HEK293 (cell line): ENCODE data around the gene GOLGA3.
"Not testable (repeated sequence)": the region's sequence is repeated elsewhere in the genome, so short reads cannot be mapped to it uniquely, and the experiment has no call there.

Experiments
- CTCF ChIA-PET: fragments of 350-600 bp; formaldehyde crosslinking; extraction: SDS; loops from one replicate; lab custom pipeline; 2021; ENCODE audit warnings: antibody characterized with exemption; lab: Yijun Ruan, JAX
- POLR2A ChIA-PET: fragments of 300-600 bp; formaldehyde crosslinking; extraction: SDS; loops from one replicate; lab custom pipeline; 2020; ENCODE audit warnings: antibody characterized with exemption, inconsistent platforms; lab: Yijun Ruan, JAX
- H3K27ac ChIP-seq: fragments of 200-500 bp; sonication (Bioruptor generic); 2 replicates; pipeline ENCODE4 v1.5.1; 2014; ENCODE audit warnings: low read depth, low read length, control low read depth, inconsistent platforms; ENCODE audit errors: extremely low read depth
- H3K36me3 ChIP-seq, 2 experiments: fragments of 200-500 bp in 1 of 2; sonication (Bioruptor generic) in 1 of 2; 1 replicate in 1 of 2; 2 replicates in 1 of 2; pipeline ENCODE4 v1.5.1; 2014 to 2017; ENCODE audit warnings: inconsistent platforms in 2 of 2, low read length in 2 of 2; ENCODE audit not compliant: control insufficient read depth in 2 of 2, insufficient read depth in 1 of 2
- H3K4me1 ChIP-seq: fragments of 200-500 bp; sonication (Bioruptor generic); 2 replicates; pipeline ENCODE4 v1.5.1; 2014; ENCODE audit warnings: mild to moderate bottlenecking, low read length, inconsistent platforms; ENCODE audit not compliant: control insufficient read depth, insufficient read depth
- H3K4me3 ChIP-seq: 2 replicates; pipeline ENCODE4 v1.5.1; 2011; ENCODE audit warnings: low read depth, mild to moderate bottlenecking, control low read depth, low read length, moderate library complexity
- H3K9me3 ChIP-seq: fragments of 200-500 bp; sonication (Bioruptor generic); 2 replicates; pipeline ENCODE4 v1.5.1; 2014; ENCODE audit warnings: low read depth, low read length, inconsistent platforms; ENCODE audit not compliant: control insufficient read depth, insufficient read depth
- ATF2 ChIP-seq: fragments of 450-650 bp; formaldehyde crosslinking; IDR thresholded peaks from 2 replicates; pipeline ENCODE4 v1.5.1; 2016; ENCODE audit warnings: missing biosample characterization, missing genetic modification characterization, low read depth
- FEZF1 ChIP-seq: fragments of 450-650 bp; formaldehyde crosslinking; IDR thresholded peaks from 2 replicates; pipeline ENCODE4 v1.5.1; 2016; ENCODE audit warnings: missing biosample characterization, missing genetic modification characterization
- GLIS2 ChIP-seq: fragments of 450-650 bp; formaldehyde crosslinking; IDR thresholded peaks from 2 replicates; pipeline ENCODE4 v1.5.1; 2016; ENCODE audit warnings: missing biosample characterization, missing genetic modification characterization
- HOXC10 ChIP-seq: sonication (generic); formaldehyde crosslinking; IDR thresholded peaks from 2 replicates; pipeline ENCODE4 v1.8.1; 2023; ENCODE audit warnings: mild to moderate bottlenecking, missing genetic modification reagents
- OSR2 ChIP-seq: fragments of 450-650 bp; formaldehyde crosslinking; IDR thresholded peaks from 2 replicates; pipeline ENCODE4 v1.5.1; 2016; ENCODE audit warnings: missing biosample characterization, missing genetic modification characterization
- SCRT1 ChIP-seq: fragments of 450-650 bp; formaldehyde crosslinking; IDR thresholded peaks from 2 replicates; pipeline ENCODE4 v1.5.1; 2016; ENCODE audit warnings: missing biosample characterization, missing genetic modification characterization, borderline replicate concordance
- ZBTB8A ChIP-seq: fragments of 450-650 bp; formaldehyde crosslinking; IDR thresholded peaks from 2 replicates; pipeline ENCODE4 v1.5.1; 2016; ENCODE audit warnings: missing biosample characterization, missing genetic modification characterization
- ZNF133 ChIP-seq: fragments of 450-650 bp; formaldehyde crosslinking; IDR thresholded peaks from 2 replicates; pipeline ENCODE4 v1.5.1; 2016; ENCODE audit warnings: missing biosample characterization, missing genetic modification characterization
- ZNF223 ChIP-seq: fragments of 450-650 bp; formaldehyde crosslinking; IDR thresholded peaks from 2 replicates; pipeline ENCODE4 v1.5.1; 2016; ENCODE audit warnings: missing biosample characterization, missing genetic modification characterization
- ZNF280D ChIP-seq: fragments of 450-650 bp; formaldehyde crosslinking; IDR thresholded peaks from 2 replicates; pipeline ENCODE4 v1.5.1; 2016; ENCODE audit warnings: missing biosample characterization, missing genetic modification characterization
- ZNF292 ChIP-seq: fragments of 450-650 bp; formaldehyde crosslinking; IDR thresholded peaks from 2 replicates; pipeline ENCODE4 v1.5.1; 2016; ENCODE audit warnings: low read depth, missing biosample characterization, missing genetic modification characterization, borderline replicate concordance
- ZNF37A ChIP-seq: fragments of 450-650 bp; IDR thresholded peaks from 2 replicates; pipeline ENCODE4 v1.5.1; 2018; ENCODE audit warnings: missing biosample characterization, missing genetic modification characterization
- ZNF596 ChIP-seq: fragments of 450-650 bp; IDR thresholded peaks from 2 replicates; pipeline ENCODE4 v1.5.0; 2018; ENCODE audit warnings: missing biosample characterization, mild to moderate bottlenecking, missing genetic modification characterization, moderate library complexity
- ZNF600 ChIP-seq: fragments of 450-650 bp; formaldehyde crosslinking; IDR thresholded peaks from 2 replicates; pipeline ENCODE4 v1.5.1; 2016; ENCODE audit warnings: missing biosample characterization, missing genetic modification characterization
- ZNF76 ChIP-seq: fragments of 450-650 bp; formaldehyde crosslinking; IDR thresholded peaks from 2 replicates; pipeline ENCODE4; 2016; ENCODE audit warnings: low read depth, missing biosample characterization, missing genetic modification characterization, borderline replicate concordance
- ZNF791 ChIP-seq: fragments of 450-650 bp; formaldehyde crosslinking; IDR thresholded peaks from 2 replicates; pipeline ENCODE4 v1.5.1; 2016; ENCODE audit warnings: missing biosample characterization, missing genetic modification characterization
- TF ChIP-seq, protein P1 (sequence below): fragments of 450-650 bp; formaldehyde crosslinking; IDR thresholded peaks from 2 replicates; pipeline ENCODE4 v1.5.1; 2016; ENCODE audit warnings: missing biosample characterization, missing genetic modification characterization
- TF ChIP-seq, protein P2 (sequence below): fragments of 450-650 bp; IDR thresholded peaks from 2 replicates; pipeline ENCODE4 v1.5.1; 2018; ENCODE audit warnings: missing biosample characterization, missing genetic modification characterization
- TF ChIP-seq, protein P3 (sequence below): fragments of 450-650 bp; formaldehyde crosslinking; IDR thresholded peaks from 2 replicates; pipeline ENCODE4; 2016; ENCODE audit warnings: missing biosample characterization, missing genetic modification characterization

The GOLGA3 gene

GRCh38 chr12:132847363-132848356 lies 19.0 kb upstream of the GOLGA3 start:
- CTCF ChIA-PET, result interaction anchor here (0.6 kb wide), 1 partner anchor 79 kb away, joined by 5 read pairs; no protein-coding TSS in a partner anchor
- Histone ChIP-seq H3K36me3 (peaks cover 15 to 76% of the 10 kb centered on the region in 2 experiments; a peak in 2 of 3 replicates), H3K4me3 (no peak overlapping the region), H3K9me3 (no peaks in the 10 kb centered on the region)
- TF ChIP-seq GLIS2 (tag by site-specific recombination), result no peak
- no peak for TF ChIP-seq ZNF280D
- TF ChIP-seq, all 188 proteins: peak for 0
- POLR2A ChIA-PET, result no interaction called here
- Histone ChIP-seq H3K27ac (no peak overlapping the region), H3K4me1 (no peaks in the 10 kb centered on the region)

- H3K27ac ChIP-seq, POLR2A ChIA-PET, CTCF ChIA-PET, H3K9me3 ChIP-seq, H3K4me1 ChIP-seq, H3K4me3 ChIP-seq: not testable (repeated sequence)
- peaks cover 15 to 82% of the 10 kb centered on the region in 2 experiments; a peak in 2 of 3 replicates for H3K36me3 ChIP-seq
Measured at GRCh38 chr12:132844681-132845080, 16.0 kb upstream of the GOLGA3 start.

GRCh38 chr12:132842449-132843045 lies 13.9 kb upstream of the GOLGA3 start:
- TF ChIP-seq HOXC10 (no peak), ZNF133 (tag by site-specific recombination) (no peak), SCRT1 (no peak), ZNF596 (tag by site-specific recombination) (no peak), ZNF292 (tag by site-specific recombination) (no peak), ZNF600 (tag by site-specific recombination) (no peak), OSR2 (tag by site-specific recombination) (no peak), ZNF791 (tag by site-specific recombination) (no peak), ATF2 (tag by site-specific recombination) (no peak), ZNF76 (tag by site-specific recombination) (no peak), ZBTB8A (no peak), ZNF223 (tag by site-specific recombination) (no peak), FEZF1 (tag by site-specific recombination) (no peak), ZNF37A (no peak)
- TF ChIP-seq, protein P1, sequence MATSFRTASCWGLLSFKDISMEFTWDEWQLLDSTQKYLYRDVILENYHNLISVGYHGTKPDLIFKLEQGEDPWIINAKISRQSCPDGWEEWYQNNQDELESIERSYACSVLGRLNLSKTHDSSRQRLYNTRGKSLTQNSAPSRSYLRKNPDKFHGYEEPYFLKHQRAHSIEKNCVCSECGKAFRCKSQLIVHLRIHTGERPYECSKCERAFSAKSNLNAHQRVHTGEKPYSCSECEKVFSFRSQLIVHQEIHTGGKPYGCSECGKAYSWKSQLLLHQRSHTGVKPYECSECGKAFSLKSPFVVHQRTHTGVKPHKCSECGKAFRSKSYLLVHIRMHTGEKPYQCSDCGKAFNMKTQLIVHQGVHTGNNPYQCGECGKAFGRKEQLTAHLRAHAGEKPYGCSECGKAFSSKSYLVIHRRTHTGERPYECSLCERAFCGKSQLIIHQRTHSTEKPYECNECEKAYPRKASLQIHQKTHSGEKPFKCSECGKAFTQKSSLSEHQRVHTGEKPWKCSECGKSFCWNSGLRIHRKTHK, result no peak
- TF ChIP-seq, protein P2, sequence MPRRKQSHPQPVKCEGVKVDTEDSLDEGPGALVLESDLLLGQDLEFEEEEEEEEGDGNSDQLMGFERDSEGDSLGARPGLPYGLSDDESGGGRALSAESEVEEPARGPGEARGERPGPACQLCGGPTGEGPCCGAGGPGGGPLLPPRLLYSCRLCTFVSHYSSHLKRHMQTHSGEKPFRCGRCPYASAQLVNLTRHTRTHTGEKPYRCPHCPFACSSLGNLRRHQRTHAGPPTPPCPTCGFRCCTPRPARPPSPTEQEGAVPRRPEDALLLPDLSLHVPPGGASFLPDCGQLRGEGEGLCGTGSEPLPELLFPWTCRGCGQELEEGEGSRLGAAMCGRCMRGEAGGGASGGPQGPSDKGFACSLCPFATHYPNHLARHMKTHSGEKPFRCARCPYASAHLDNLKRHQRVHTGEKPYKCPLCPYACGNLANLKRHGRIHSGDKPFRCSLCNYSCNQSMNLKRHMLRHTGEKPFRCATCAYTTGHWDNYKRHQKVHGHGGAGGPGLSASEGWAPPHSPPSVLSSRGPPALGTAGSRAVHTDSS (tag by site-specific recombination), result no peak
- TF ChIP-seq, protein P3, sequence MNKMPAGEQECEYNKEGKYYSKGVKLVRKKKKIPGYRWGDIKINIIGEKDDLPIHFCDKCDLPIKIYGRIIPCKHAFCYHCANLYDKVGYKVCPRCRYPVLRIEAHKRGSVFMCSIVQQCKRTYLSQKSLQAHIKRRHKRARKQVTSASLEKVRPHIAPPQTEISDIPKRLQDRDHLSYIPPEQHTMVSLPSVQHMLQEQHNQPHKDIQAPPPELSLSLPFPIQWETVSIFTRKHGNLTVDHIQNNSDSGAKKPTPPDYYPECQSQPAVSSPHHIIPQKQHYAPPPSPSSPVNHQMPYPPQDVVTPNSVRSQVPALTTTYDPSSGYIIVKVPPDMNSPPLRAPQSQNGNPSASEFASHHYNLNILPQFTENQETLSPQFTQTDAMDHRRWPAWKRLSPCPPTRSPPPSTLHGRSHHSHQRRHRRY (tag by site-specific recombination), result no peak
- no peaks in the 10 kb centered on the region for H3K9me3 ChIP-seq
- no peak overlapping the region for H3K27ac ChIP-seq
- no peak overlapping the region for H3K4me3 ChIP-seq
- H3K4me1 ChIP-seq, result no peaks in the 10 kb centered on the region
- CTCF ChIA-PET, result no interaction called here
- POLR2A ChIA-PET, result no interaction called here
- peaks cover 15 to 80% of the 10 kb centered on the region in 2 experiments; a peak in 2 of 3 replicates for H3K36me3 ChIP-seq
